HG03175 (cell line): Measurements from ENCODE around the gene GASK1A.
"Not testable (repeated sequence)": the region's sequence is repeated elsewhere in the genome, so short reads cannot be mapped to it uniquely, and the experiment has no call there.

Experiments used
- ATAC-seq: cut with Tn5 transposase; IDR thresholded peaks from one replicate; pipeline ENCODE4 v1.9.1; 2021; ENCODE audit warnings: mild to moderate bottlenecking, moderate library complexity; ENCODE audit not compliant: unreplicated experiment

GASK1A gene

GRCh38 chr3:42979044-42979972, at the start of gene GASK1A:
Gene GASK1A, plus strand, starts transcription at chr3:42979311. Its CDS starts 332 bp downstream, at chr3:42979643.
- ATAC-seq = no peak

- ATAC-seq = no peak
Measured at GRCh38 chr3:42934111-42934510, 45.0 kb upstream of the GASK1A start.

- no peak for ATAC-seq
Measured at GRCh38 chr3:42934910-42935309, 44.2 kb upstream of the GASK1A start.

DNA sequence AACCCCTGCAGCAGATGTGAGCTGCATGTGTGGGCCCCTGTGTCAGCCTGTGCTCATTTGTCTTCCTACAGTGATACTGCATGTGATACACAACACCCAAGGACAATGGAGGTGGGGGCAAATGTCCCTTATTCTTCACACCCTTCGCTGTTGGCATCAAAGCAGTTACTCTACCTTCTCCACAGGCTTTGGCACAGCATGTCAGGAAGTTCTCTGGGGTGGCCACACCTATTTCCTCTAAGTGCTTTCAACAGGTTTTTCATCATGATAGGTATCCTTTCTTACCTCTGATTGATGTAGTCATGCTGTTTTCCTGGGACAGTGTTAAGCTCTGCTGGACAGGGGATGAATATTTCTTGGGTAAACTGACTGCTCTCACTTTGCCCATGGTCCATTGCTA, 43.6 kb upstream of the GASK1A start:
- ATAC-seq = no peak

DNA sequence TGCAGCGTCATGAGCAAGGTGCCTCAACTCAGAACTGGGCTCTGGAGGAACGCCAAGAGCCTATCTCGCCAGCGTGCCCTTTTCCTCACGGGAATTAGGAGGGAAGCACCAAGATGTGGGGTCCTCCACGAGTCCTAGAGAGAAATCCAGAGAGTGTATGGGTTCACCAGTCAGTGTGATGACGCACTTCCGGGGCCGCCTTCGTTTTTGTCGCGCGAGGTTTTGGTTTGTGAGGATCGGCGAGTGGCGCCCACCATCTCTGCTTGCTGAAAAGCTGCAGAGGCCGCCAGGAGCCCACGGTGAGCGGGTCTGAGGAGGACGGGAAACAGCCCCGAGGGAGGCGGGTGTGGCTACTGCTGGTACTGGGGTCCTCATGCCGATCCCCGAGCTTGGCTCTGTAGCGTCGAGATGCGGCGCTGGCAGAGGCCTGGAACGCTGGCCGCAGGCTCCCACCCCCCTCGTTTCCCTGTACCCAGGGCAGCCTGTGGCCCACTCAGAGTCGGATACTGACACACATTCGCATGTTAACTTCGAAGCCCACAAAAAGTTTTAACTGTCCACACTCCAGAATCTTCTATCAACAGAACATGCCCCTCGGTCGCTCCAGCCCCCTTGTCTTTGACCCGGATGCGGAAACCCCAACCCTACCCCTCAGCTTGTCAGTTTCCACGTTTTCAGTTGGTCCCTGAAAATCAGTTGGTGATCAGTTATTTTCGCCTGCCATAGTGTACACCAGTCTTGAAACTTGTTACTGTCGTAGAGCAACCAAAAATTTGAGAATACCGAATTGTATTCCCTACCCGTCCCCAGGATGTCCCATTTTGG, 42.7 kb upstream of the GASK1A start:
- no peak for ATAC-seq

GRCh38 chr3:42937334-42937733, 41.8 kb upstream of the GASK1A start:
- no peak for ATAC-seq

DNA sequence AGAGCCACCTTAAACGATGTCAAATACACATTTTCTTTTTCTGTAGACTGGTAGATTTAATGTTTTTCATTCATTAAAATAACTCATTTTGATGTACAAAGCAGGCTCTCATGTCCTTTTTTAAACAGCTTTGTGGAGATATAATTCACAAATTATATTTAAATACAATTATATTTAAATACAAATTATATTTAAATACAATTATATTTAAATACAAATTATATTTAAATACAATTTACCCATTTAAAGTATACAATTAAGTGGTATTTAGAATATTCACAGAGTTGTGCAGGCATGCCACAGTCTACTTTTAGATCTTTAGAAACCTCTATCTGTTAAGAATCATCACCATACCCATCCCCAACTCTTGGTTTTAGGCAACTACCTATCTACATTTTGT, 36.4 kb upstream of the GASK1A start:
- no peak for ATAC-seq

DNA sequence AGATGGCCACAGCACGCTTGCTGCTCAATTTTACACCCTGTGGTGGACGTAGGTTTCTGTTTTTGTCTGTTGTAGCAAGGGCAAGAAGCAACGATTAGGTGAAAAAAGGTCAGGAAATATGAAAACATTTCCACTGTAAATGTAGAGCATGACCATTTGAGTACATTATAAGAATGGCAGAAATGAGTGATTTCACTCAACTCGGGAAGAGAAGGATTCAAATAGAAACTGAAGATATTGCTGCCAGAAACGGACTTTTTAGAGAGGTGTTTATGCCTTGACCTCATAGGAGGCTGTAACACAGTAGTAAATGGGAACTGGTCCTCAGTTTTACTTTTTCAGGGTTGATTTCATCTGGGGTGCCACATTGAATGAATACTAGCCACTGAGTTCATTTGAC, 33.1 kb upstream of the GASK1A start:
- ATAC-seq = no peak

GRCh38 chr3:42957573-42957972, 21.5 kb upstream of the GASK1A start:
- no peak for ATAC-seq

GRCh38 chr3:42960282-42960681, 18.8 kb upstream of the GASK1A start:
- no peak for ATAC-seq

DNA sequence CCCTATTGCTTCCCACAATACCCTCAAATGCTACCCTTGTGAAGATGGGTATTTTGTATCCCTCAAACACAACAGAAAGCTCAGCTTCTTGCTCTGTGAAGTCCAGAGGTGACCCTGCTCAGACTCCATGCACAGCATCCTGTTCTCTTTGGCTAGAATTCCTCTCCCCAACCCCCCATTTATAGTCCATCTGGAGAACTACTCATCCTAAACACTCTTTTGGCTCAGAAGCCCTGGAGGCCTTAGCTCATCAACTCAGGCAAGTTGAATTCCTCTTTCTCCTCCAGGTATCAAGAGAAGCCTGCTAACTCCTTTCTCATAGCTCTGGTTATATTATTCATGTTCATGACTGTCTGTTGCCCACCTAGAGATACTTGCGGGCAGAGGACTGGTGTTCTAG, 18.3 kb upstream of the GASK1A start:
- no peak for ATAC-seq

DNA sequence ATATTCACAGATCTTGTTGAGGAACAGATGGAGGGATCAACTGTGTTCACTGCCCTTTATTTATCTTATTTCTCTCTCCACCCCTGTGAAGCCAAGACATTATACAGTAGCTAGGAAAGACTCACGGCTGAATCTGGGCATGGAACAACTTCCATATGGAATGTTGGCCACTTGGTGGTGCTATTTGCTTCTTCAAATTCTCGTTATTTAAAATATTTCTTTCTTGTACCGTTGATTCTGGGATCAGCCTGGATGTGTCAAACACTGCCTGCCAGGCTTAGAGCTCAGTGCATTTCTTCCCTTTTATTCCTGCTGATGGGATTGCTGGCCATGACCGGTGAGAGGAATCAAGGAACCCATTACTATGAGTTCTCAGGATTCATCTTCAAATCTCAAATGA, 17.5 kb upstream of the GASK1A start:
- ATAC-seq = no peak

DNA sequence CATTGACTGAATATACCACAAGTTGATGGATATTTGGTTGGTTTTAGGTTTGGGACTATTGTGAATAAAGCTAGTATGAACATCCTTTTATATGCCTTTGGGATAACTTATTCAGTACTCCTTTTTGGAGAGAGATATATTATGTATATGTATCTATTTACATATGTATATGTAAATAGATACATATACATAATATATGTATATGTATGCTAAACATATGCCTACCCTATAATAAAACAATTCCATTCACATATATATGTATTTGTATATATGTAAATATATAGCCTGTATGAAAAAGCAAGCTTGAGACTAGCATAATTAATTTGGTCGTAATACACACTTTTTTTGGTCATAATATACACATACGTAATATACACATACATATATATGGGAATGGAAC, 15.8 kb upstream of the GASK1A start:
- no peak for ATAC-seq

DNA sequence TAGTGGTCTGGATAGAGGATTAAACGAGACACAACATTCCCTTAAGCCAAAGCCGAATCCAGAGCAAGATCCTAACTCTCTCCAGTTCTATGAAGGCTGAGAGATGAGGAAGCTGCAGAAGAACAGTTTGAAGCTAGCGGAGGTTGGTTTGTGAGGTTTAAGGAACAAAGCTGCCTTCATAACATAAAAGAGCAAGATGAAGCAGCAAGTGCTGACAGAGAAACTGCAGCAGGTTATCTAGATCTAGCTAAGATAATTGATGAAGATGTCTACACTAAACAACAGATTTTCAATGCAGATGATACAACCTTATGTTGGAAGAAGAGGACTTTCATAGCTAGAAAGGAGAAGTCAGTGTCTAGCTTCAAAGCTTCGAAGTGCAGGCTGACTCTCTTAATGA, 14.8 kb upstream of the GASK1A start:
- ATAC-seq = no peak

DNA sequence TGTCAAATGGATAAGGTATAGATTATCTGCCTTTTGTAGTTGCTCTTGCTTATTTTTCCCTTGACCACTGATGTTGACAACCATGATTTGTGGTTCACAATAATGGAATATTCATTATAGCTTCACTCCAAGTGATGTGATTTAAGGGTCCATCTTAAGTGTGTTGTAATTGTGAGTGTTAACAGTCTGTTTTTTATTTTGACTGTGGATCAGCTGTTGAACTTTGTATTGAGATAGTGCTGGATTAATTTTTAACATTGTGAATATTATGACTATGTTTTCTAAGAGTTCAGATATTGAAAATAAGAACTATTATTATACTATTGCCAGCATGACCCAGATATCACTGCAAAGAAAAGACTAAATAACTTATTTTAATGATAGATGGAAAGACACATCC, 8.6 kb upstream of the GASK1A start:
- ATAC-seq = no peak

- no peak for ATAC-seq
Measured at GRCh38 chr3:42970976-42971772, 7.9 kb upstream of the GASK1A start.

DNA sequence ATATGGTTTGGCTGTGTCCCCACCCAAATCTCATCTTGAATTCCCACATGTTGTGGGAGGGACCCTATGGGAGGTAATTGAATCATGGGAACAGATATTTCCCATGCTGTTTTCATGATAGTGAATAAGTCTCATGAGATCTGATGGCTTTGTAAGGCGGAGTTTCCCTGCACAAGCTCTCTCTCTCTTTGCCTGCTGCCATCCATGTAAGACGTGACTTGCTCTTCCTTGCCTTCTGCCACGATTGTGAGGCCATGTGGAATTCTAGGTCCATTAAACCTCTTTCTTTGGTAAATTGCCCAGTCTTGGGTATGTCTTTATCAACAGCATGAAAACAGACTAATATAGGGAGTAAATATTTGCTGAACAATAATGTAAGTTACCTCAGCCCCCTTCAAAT, 4.2 kb upstream of the GASK1A start:
- not testable (repeated sequence) for ATAC-seq

- no peak for ATAC-seq
Measured at GRCh38 chr3:42975456-42975855, 3.7 kb upstream of the GASK1A start.

DNA sequence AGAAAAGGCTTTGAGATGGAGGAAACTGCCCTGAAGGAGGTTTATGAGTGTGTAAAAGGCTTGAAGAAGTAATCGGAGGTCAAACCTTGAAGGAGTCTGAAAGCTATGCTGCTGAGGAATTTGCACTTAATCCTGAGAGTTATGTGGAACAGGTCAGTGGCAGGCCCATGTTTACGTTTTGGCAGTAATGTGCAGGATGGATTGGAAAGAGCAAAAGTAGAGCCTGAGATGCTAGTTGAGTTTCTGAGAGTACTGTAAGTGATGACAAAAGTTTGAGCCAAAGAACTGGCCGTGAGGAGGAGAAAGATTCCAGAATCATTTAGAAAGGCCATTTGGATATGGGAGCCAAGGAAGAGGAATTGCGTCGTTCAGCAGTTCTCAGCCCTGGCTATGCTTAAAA, 3.2 kb upstream of the GASK1A start:
- no peak for ATAC-seq

GRCh38 chr3:42980209-42980608, 1.1 kb downstream of the GASK1A start:
- no peak for ATAC-seq

DNA sequence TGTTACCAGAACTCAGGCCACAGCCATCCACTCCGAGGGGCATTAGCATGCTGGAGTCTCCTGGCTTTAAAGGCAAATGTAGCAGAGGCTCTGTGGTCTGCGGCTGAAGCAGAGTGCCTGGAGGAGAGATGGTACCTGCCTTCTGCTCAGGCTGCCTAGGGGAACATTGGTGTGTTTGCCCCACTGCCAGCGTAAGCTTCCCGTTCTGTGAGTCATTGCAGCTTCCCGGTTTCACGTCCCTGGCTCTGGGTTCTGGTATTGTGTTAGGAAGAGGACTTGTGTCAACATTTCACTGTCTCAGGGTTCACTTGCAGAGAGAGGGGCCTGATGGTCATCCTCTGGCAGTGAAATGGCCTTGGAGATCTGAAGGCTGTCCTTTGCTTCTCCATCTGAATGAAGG, 1.8 kb downstream of the GASK1A start:
- ATAC-seq = no peak
